22Rv1 (cell line): ENCODE measurements around the gene AP1S3.

ENCODE experiments used
- CTCF ChIP-seq: fragments of 450-650 bp; IDR thresholded peaks from 2 replicates; pipeline ENCODE4 v1.5.1; 2017; ENCODE audit warnings: mild to moderate bottlenecking
- ZFX ChIP-seq: fragments of 450-650 bp; IDR thresholded peaks from 2 replicates; pipeline ENCODE4 v1.6.1; 2017; ENCODE audit warnings: antibody characterized with exemption, borderline replicate concordance

- TF ChIP-seq CTCF (no peak), ZFX (no peak)
Observed at GRCh38 chr2:223744580-223744979, 92.8 kb downstream of the AP1S3 start.
